ENCODE measurements around the gene ATF2.

ATF2 gene

DNA sequence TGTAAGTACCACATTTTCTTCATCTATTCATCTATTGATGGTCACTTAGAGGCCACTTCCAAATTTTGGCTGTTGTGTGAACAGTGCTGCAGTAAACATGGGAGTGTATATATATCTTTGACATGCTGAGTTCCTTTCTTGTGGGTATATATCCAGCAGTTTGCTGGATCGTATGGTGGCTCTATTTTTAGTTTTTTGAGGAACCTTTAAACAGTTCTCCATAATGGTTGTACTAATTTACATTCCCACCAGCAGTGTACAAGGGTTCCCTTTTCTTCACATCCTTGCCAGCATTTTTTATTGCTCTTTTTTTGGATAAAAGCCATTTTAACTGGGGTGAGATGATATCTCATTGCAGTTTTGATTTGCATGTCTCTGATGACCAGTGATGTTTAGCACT lies 20.8 kb upstream of the ATF2 start:
- no peak for DNase-seq (ENCODE audit: low read depth)
- TF ChIP-seq, protein P1, sequence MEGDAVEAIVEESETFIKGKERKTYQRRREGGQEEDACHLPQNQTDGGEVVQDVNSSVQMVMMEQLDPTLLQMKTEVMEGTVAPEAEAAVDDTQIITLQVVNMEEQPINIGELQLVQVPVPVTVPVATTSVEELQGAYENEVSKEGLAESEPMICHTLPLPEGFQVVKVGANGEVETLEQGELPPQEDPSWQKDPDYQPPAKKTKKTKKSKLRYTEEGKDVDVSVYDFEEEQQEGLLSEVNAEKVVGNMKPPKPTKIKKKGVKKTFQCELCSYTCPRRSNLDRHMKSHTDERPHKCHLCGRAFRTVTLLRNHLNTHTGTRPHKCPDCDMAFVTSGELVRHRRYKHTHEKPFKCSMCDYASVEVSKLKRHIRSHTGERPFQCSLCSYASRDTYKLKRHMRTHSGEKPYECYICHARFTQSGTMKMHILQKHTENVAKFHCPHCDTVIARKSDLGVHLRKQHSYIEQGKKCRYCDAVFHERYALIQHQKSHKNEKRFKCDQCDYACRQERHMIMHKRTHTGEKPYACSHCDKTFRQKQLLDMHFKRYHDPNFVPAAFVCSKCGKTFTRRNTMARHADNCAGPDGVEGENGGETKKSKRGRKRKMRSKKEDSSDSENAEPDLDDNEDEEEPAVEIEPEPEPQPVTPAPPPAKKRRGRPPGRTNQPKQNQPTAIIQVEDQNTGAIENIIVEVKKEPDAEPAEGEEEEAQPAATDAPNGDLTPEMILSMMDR (IDR thresholded peaks at IDR 0.05; ENCODE audit: insufficient read depth, low read depth, low read length, missing control alignments), result no peak

DNA sequence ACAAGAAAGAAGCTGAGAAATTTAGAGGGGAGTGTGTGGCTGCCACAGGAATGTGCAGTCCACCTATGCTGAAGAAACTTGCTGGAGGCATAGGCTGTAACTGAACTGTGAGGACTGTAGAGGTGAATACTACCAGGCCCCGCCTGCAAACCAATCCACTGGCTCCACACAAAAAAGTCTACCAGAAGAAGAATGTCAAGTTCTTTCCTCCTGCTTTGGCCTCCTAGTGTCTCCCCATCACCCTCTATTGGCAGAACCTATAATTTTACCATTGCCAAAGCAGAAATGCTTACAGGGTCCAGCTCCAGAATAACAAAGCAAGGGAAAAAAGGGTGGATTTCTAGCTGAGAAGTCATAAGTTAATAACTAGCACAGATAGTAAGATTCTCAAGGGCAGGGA lies 19.4 kb upstream of the ATF2 start:
- DNase-seq (ENCODE audit: low read depth), result peak; percentile 44
- H3K4me3 ChIP-seq (ENCODE audit: low read length), result no peak overlapping the region
- TF ChIP-seq, protein P1 (IDR thresholded peaks at IDR 0.05; ENCODE audit: insufficient read depth, low read depth, low read length, missing control alignments), result peak; percentile 49

More for the DNA sequence above, 20.8 kb upstream of the ATF2 start:
- no peak overlapping the region for H3K4me3 ChIP-seq (ENCODE audit: low read length)

DNA sequence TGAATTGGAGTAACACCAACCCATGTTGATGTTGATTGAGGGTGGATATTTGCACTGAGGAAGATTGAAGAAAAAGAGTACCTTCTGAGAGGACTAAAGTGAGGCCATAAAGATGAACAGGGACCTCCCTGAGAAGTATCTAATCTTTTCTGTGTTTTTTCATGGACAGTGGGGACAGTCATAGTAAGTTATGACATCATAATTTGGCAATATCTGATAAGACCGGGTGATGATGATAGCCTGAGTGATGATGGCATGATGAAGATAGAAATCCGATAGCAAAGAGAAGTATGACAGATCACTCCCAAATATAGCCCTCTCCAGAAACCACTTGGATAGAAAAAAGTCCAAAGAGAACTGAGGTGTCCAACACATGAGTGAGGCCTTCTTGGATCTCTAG lies 15.7 kb upstream of the ATF2 start:
- DNase-seq (ENCODE audit: low read depth), result no peak
- TF ChIP-seq, protein P1 (IDR thresholded peaks at IDR 0.05; ENCODE audit: insufficient read depth, low read depth, low read length, missing control alignments), result no peak
- no peak overlapping the region for H3K4me3 ChIP-seq (ENCODE audit: low read length)

- DNase-seq (ENCODE audit: low read depth), result no peak
- H3K4me3 ChIP-seq (ENCODE audit: low read length), result peak overlapping the region; percentile 66
- TF ChIP-seq, protein P1 (IDR thresholded peaks at IDR 0.05; ENCODE audit: insufficient read depth, low read depth, low read length, missing control alignments), result no peak
These were observed 13.9 kb upstream of the ATF2 start for GRCh38 chr2:175181877-175182308.

DNA sequence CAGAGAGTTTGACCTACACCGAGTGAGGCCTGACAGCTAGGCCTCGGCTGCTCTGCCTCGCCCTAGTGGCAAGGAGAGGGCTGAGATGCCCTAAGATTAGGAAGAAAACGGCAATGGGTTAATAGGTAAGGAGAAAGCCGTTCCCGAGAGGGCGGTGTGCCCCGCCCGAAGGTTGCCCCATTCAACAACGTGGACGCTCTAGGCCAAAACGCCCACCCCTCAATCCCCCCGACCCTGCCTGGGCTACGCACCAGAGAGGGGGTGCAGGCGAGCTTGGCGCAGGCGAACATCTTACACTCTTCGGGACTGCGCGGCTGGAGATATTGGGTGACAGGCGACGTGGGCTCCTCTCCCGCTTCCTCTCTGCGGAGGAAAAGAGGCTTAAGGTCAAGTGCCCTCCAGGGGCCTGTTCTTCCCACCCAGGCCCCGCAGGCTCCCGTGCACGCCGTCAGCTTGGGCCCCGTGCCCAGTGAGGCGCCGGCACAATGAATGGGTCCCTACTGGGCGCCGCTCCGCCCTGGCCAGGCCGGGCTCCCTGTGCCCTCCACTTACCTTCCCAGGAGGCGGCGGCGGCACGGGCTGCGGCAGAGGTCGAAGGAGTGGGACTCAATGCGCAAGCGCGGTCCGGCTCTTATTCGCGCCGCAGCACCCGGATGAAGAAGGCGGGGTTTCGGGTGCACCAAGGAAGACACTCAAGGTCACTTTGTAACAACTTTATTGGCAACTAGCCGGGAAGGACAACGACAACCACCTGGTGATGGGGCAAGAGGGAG lies 13.3 kb upstream of the ATF2 start, which contains the start of gene ATP5MC3:
Gene ATP5MC3 (minus strand): TSS at position 607 of the 773 bp plus-strand sequence. CDS start 317 bp downstream, at position 290.
- TF ChIP-seq, protein P1 (IDR thresholded peaks at IDR 0.05; ENCODE audit: insufficient read depth, low read depth, low read length, missing control alignments), result peak; percentile 48
- peak within 1 kb of the TSS; percentile 66 for H3K4me3 ChIP-seq (ENCODE audit: low read length)

GRCh38 chr2:175180701-175181103 lies 12.7 kb upstream of the ATF2 start:
- peak; percentile 58 for DNase-seq (ENCODE audit: low read depth)
- TF ChIP-seq, protein P1 (IDR thresholded peaks at IDR 0.05; ENCODE audit: insufficient read depth, low read depth, low read length, missing control alignments), result no peak
- H3K4me3 ChIP-seq (ENCODE audit: low read length), result peak overlapping the region; percentile 66

More for the DNA sequence above, 13.3 kb upstream of the ATF2 start, which contains the start of gene ATP5MC3:
- peak; percentile 94 for DNase-seq (ENCODE audit: low read depth)
